Sciatic nerve (tissue), 2 donors: Measurements from ENCODE around the gene ZGLP1. TPM values are rescaled to one million over a fixed set of nuclear protein-coding genes. Genes with fewer than 3 reads are reported as not detected.
"Not testable (repeated sequence)": the region's sequence is repeated elsewhere in the genome, so short reads cannot be mapped to it uniquely, and the experiment has no call there.

ENCODE experiments used
- ATAC-seq: fragments of 200-7000 bp; cut with Tn5 transposase; one replicate; pipeline ENCODE4 v1.9.1; 2020; ENCODE audit warnings: mild to moderate bottlenecking, moderate library complexity
- DNase-seq: peaks from one replicate; pipeline ENCODE4 v3.0.0-alpha.2; 2020; ENCODE audit warnings: low spot score
- intact Hi-C: fragments of 100-400 bp; cut with DNase I; formaldehyde crosslinking; loops from one replicate; pipeline ENCODE4 v1.14.2; 2022
- total RNA-seq: library from RNA; stranded (reverse); fragmentation: NEBNext Ultra II Directional; extraction: Animal tissue kit (Norgen Biotek cat#: 25700); gene quantifications from one replicate; pipeline ENCODE4 v1.2.1, GENCODE V29; 2021
- donor health status: DM: no; HTN: no; CAD: no.
- donor health status: DM: no; HTN: no; CAD: no.

Gene ZGLP1
- total RNA-seq: 5.7 TPM

DNA sequence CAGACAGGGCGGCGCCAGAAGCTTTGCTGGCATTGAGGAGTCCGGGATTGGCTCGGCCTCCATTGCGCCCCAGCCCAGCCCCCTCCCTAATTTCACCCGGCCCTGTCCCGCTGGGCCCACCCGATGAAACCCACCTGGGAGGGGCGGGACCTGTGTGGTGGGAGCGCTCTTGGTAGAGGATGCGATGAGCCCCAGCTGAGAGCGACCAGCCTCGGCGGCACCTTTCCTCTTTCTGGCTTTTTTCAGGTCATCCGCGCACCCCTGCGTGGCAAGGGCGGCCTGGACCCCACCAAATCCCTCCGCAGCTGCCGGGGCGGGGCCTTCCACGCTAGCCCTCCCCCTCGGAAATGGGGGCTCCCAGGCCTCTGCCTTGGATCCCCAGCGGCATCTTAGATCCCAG is at the start of gene ZGLP1:
Gene ZGLP1, minus strand, starts transcription at position 393 of the 400 bp plus-strand sequence.
- intact Hi-C loops: no loop called here
- DNase-seq: no peak
- peak; percentile 16 for ATAC-seq

- intact Hi-C loops: no loop called here
- no peak for ATAC-seq
- no peak for DNase-seq
Observed at GRCh38 chr19:10356431-10356830, 46.8 kb upstream of the ZGLP1 start.

- intact Hi-C loops: no loop called here
- DNase-seq (peak; percentile 92), ATAC-seq (peak; percentile 86)
Observed at GRCh38 chr19:10353793-10354391, 44.3 kb upstream of the ZGLP1 start.

DNA sequence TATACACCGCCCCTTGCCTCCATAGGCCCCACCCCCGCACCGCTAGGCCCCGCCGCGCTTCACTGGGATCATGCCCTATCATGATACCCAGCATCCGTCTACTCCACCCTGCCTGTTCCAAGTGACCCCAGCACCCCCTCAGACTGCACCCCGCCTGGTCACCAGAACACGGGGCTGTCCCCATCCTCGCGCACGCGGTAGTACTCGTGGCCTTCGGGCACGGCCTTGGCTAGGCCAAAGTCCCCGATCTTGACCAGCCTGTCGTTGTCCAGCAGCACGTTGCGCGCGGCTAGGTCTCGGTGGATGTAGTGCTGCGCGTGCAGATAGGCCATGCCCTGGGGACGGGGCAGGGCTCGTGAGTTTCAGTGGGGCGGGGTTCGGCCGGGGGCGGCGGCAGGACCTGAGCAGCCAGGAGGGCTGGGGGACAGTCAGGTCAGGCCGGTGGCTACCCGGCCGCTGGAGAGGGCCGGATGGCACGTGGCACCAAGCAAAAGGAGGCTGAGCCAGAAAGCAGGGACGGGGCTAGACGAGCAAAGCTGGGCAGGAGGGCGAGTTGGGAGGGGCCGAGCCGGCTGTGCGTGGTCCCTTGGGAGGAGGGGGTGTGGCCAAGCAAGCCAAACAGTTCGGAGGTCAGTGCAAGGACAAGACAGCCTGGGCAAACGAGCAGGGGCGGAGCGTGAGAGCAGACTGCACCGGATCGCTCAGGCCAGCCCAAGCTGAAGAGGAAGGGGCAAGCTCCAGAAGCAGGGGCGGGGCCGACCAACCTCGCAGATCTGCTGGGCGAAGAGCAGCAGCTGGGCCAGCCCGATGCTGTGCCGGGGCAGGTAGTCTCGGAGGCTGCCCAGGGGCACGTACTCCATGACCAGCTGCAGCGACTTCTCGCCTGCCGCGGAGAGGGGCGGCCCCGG is 43.4 kb upstream of the ZGLP1 start:
- ATAC-seq (peak; percentile 95), DNase-seq (peak; percentile 93)
- intact Hi-C loops: no loop called here

- no peak for DNase-seq
- intact Hi-C loops: no loop called here
- peak; percentile 63 for ATAC-seq
Observed at GRCh38 chr19:10346509-10346908, 36.9 kb upstream of the ZGLP1 start.

DNA sequence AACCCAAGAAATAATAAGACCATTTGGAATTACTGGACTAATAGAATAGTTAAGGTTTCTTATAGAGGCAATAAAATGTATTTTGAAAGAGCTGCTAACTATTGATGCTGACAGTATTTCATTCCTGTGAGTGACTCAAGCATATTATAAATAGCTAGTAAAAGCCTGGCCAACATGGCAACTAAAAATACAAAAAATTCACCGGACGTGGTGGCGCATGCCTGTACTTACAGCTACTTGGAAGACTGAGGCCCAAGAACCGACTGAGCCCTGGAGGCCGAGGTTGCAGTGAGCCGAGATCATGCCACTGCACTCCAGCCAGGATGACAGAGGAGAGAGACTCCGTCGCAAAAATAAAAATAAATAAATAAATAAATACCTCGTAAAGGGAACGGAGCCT is 35.2 kb upstream of the ZGLP1 start:
- intact Hi-C loops: no loop called here
- DNase-seq: no peak
- ATAC-seq: no peak

DNA sequence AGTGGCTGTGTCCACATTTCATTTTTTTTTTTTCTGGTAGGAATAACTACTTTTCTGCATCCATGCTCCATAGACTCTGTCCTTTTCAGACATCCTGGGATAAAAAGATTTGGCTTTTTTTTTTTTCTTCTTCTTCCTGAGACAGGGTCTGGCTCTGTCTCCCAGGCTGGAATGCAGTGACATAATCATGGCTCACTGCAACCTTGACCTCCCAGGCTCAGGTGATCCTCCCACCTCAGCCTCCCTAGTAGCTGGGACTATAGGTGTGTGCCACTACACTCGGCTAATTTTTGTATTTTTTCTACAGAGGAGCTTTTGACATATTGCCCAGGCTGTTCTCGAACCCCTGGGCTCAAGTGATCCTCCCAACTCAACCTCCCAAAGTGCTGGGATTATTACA is 33.9 kb upstream of the ZGLP1 start:
- intact Hi-C loops: no loop called here
- no peak for ATAC-seq
- no peak for DNase-seq

DNA sequence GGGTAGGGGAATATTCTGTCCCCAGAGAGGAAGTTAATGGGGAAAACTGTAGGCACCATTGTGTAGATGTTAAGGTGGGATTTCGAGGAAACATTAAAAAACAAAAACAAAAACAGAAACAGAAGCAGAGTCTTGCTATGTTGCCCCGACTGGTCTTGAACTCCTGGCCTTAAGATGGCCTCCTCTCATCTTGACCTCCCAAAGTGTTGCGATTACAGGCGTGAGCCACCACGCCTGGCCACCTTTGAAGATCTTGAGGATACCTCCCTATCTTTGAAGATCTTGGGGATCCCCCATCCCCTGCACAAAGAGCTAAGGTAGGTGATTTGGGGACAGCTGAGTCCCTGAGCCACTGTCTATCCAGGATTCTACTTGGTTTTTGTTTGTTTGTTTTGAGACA is 30.4 kb upstream of the ZGLP1 start:
- intact Hi-C loops: no loop called here
- DNase-seq: no peak
- ATAC-seq: no peak

DNA sequence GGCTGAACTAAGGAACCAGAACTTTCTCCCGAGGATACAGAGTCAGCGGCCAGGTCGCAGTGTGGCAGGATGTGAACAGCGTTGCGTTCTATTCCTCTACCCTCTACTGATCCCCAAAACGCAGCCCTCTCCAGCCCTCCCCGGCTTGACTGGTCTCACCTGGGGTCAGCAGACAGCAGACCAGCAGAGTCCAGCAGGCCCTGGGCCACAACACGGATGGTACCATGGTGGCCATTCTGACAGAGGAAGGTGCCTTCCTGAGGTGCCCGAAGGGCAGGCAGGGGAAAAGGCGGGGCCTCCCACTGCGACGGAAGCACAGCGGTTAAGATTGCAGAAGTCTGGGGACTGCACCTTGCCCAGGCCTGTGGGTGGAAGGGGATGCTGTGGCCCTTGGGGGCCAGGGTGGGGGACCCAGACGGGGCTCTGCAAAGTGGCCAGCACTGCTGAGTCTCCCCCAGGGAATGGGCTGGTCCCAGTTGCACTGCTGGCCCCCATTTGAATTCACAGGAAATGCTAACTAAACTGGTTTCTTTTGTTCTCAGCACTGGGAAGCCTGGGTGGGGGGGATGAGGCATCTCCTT is 29.9 kb upstream of the ZGLP1 start, which contains the start of gene ICAM3:
Gene ICAM3, minus strand, starts transcription at position 245 of the 581 bp plus-strand sequence. Its CDS starts 10 bp downstream, at position 235.
- DNase-seq: no peak
- no peak for ATAC-seq
- intact Hi-C loops: no loop called here

GRCh38 chr19:10338940-10339339 is 29.3 kb upstream of the ZGLP1 start:
- ATAC-seq (no peak), DNase-seq (no peak)
- intact Hi-C loops: no loop called here

GRCh38 chr19:10336725-10337124 is 27.1 kb upstream of the ZGLP1 start:
- intact Hi-C loops, DNase-seq, ATAC-seq: not testable (repeated sequence)

- no peak for ATAC-seq
- no peak for DNase-seq
- intact Hi-C loops: no loop called here
Observed at GRCh38 chr19:10335352-10335985, 25.9 kb upstream of the ZGLP1 start.

GRCh38 chr19:10334588-10335351 is 25.2 kb upstream of the ZGLP1 start:
- peak; percentile 97 for DNase-seq
- intact Hi-C loops: no loop called here
- peak; percentile 94 for ATAC-seq

DNA sequence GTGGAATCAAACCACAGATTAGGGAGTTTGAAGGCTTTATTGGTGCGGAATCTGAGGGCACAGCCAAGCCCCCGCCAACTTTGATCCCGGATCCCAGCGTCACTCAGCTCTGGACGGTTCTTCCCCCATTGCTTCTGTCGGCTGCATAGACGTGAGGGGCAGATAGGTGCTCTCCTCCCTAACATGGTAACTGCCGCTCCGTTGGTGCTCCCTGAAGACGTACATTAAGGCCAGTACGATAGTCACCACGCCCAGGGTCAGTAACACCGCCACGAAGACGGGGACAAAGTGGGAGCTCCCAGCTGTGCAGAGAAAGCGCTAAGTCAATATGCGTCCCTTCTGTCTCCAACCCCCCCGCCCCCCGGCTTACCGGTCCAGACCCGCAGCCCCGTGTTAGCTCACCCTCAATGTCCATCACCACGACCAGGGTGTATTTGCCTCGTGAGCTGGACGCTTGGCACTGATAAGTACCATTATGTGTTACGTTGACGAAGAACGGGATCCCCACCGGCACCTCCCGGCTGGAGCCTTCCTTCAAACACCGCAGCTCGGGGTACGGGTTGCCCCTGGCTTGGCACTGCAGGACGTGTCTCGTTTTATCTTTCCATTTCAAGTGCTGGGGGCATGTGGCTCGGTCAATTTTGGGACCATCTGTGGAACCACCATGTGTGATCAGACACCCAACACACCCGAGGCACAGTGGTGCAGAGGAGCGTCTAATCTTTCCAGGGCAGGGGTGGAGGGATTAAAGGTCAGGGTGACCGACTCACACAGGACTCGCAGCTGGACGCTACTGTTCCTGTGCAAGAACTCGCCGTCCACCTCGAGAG is 24.4 kb upstream of the ZGLP1 start:
- intact Hi-C loops: loop anchor here (2.0 kb wide), 1 partner anchor 17 kb away; the partner anchor contains the start of gene FDX2
- peak; percentile 0 for ATAC-seq

DNA sequence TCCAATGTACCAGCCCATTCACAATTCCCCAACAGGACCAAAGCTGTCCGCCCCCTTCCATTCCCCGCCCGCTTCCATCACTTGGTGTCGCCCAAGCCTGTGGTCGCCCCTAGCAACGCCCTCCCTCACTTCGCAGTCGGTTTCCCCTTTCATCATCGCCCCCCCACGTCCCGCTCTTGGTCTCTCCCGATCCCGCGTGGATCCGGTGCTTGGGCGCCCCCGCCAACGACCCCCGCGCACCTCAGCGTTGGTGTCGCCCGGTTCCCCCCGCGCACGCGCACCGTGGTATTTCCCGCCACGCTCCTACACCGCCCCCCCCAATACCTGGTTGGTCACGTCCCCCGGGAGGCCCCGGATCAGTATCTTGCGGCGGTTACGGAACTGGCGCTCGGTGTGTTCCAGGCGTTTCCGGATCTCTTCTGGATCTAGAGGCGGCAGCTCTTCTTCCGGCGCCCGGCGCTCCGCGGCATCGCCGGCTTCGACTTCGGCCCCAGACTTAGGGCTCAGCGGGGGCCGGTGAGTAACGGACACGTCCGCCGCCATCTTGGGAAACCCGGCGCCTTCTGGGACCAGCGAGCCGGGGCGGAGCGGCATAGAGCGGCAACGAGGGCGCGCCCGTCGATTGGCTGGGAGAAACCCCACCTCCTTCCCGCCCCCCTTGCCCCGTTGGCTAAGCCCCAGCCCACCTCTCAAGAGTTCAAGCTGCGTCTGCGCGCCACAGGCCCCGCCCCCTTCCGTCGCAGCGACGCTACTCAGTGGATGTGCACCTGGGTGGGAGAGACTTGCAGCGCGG is 23.5 kb upstream of the ZGLP1 start, which contains the start of gene RAVER1:
Gene RAVER1, minus strand, starts transcription at position 565 of the 793 bp plus-strand sequence. Its CDS starts 22 bp downstream, at position 543.
- intact Hi-C loops: loop anchor here (2.0 kb wide), 1 partner anchor 16 kb away; the partner anchor contains the start of gene FDX2
- DNase-seq (peak; percentile 99), ATAC-seq (peak; percentile 96)

More for the DNA sequence above, 24.4 kb upstream of the ZGLP1 start:
- no peak for DNase-seq

GRCh38 chr19:10332158-10332964 is 22.7 kb upstream of the ZGLP1 start:
- intact Hi-C loops: loop anchor here (2.0 kb wide), 1 partner anchor 16 kb away; the partner anchor contains the start of gene FDX2
- DNase-seq (no peak), ATAC-seq (no peak)
